GM23338 (cell line): ENCODE measurements around the gene HADH.

Source experiments
- CREB1 ChIP-seq: fragments of 250-450 bp; sonication (Bioruptor Pico); IDR thresholded peaks from 2 replicates; pipeline ENCODE4 v1.5.0; 2020; ENCODE audit warnings: low read depth, mild to moderate bottlenecking, moderate library complexity
- CTCF ChIP-seq, 2 experiments: fragments of 200-600 bp in 1 of 2; sonication (generic) in 1 of 2; conservative IDR thresholded peaks; 2 replicates each; pipeline versions ENCODE4 v1.5.1 to v1.6.1; 2016 to 2017; ENCODE audit warnings: antibody characterized with exemption in 2 of 2, low read depth in 2 of 2, mild to moderate bottlenecking in 2 of 2, moderate library complexity in 1 of 2
- EZH2 ChIP-seq: fragments of 200-600 bp; sonication (generic); IDR thresholded peaks from one replicate; pipeline ENCODE4 v1.8.0; 2017; ENCODE audit warnings: antibody characterized with exemption, mild to moderate bottlenecking, low read depth; ENCODE audit not compliant: unreplicated experiment
- REST ChIP-seq: IDR thresholded peaks from one replicate; pipeline ENCODE4 v1.6.1; 2018; ENCODE audit warnings: antibody characterized with exemption; ENCODE audit not compliant: unreplicated experiment

- TF ChIP-seq REST, result no peak
- TF ChIP-seq CTCF (conservative IDR thresholded peaks at IDR 0.05; ENCODE audit: low read depth in 2 of 2), result no peak
- TF ChIP-seq CREB1, result no peak
- no peak for TF ChIP-seq EZH2
These were observed 81.1 kb downstream of the HADH start for GRCh38 chr4:108070775-108071174.
